IPS-11a (cell line): ENCODE measurements around the gene SCML2.
A peak's percentile ranks its signal among the peaks of the same experiment; 100 is the strongest.
"Not testable (repeated sequence)": the region's sequence is repeated elsewhere in the genome, so short reads cannot be mapped to it uniquely, and the experiment has no call there.

Experiments
- H3K4me3 ChIP-seq: one replicate; pipeline ENCODE4 v1.5.1; 2013; ENCODE audit warnings: low read depth, low read length, control low read depth

Gene SCML2

DNA sequence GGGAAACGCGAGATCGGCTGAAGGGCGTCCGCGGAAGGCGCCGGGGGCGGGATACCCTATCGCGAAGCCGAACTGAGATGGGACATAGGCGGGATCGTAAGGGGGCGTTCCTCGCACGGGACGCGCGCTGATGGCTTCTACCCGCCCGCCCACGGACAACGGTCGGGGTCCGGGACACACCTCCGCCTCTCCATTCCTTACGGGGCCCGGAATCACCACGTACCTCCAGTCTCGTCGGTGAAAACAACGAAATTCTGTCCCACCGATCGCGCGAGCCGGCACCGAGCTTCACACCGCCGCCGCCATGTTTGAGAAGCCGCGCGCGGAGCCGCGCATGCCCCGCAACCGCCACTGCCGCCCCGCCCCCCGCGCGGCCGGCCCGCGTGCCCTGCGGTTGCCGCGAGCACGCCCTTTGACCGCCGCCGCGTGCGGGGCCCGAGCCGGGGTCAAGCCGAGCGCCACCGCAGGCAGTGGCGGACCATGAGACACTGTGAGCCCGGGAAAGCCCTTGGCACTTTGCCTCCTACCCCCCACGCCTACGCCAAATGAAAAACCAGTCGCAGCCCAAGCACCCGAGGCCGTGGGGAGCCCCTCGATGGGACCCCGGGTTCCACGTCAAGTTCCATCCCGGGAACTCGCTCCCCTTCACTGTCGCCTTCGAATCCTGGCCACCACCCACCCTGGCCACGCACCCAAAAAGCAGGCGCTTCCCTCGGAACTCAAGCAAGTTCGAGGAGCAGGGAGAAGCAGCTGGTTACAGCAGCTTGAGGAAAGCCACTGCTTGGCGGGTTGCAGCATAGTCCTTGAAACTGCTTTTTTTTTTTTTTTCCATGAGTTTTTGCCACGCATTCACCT is at the start of gene SCML2:
Gene SCML2, minus strand, starts transcription at position 320 of the 855 bp plus-strand sequence. CDS start 20,617 bp downstream, outside the sequence.
- H3K4me3 ChIP-seq, result peak within 1 kb of the TSS; percentile 40

DNA sequence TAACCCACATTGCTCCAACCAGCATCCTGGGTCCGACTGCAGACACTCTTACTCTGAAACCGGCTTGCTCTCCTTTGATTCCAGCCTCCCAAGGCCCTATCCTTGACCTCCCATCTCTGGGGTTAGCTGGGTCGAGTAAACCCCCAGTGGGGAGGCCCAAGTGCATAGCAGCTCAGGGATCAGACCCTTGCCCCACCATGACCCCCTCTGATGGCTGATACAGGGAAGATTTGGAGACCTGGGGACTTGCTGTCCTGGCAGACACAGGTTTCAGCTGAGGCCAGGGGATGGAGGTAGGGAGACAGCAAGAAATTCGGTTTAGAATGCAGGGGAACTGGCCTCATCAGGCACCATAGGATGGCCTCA is 47.3 kb upstream of the SCML2 start:
- no peak overlapping the region for H3K4me3 ChIP-seq

DNA sequence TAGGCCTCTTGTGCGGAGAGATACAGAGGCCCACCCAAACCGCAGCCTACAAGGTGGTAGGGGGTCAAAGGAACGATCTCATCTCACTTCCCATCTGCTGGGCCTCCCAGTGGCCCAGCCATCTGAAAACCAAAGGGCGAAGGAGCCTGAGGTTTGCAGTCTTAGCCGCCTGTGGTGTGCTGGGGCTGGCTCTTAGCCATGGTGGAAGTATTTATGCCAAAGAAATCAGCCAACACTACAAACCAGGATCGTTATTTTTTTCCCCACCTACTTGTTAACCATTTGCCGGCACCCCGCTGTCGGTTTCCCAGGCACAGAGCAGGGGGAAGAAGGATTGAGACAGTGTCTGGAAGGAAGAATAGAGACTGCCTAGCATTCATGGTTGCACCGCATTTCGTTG is 40.0 kb upstream of the SCML2 start:
- no peak overlapping the region for H3K4me3 ChIP-seq

DNA sequence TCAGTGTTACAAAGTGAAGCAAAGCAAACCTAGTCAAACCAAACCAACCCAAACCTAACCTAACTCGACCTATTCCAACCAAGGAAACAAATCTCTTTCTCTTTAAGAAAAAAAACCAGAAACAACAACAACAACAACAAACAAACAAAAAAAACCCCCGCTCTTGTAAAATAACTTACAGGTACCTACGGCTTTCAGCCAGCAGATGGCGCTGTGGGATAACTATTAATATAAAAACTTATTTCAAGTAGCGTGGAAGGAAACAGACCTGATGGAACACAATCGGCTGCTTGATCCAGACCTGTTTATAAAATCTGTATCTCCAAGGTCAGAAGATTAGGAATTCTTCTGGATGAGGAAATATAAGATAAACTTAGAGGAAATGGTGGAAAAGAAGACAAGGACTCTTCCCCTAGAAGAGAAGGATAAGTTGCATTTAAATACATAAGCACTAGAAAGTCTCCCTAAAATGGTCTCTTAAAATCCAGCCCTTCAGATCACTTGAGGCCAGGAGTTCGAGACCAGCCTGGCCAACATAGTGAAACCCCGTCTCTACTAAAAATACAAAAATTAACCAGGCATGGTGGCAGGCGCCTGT is 36.6 kb upstream of the SCML2 start:
- no peak overlapping the region for H3K4me3 ChIP-seq

DNA sequence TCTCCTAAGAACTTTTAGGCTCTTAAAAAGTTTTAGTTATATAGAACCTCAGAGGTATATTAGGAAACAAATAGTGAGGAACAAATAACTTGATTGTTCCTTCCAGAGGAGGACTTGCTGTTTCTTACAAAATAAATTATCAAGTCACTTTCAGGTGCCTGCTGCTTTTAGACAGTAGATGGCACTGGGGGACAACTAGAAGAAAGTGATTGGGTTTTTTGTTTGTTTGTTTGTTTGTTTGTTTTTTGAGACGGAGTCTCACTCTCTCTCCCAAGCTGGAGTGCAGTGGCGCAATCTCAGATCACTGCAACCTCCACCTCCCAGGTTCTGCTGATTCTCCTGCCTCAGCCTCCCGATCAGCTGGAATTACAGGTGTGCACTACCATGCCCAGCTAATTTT is 35.5 kb upstream of the SCML2 start:
- H3K4me3 ChIP-seq, result no peak overlapping the region

DNA sequence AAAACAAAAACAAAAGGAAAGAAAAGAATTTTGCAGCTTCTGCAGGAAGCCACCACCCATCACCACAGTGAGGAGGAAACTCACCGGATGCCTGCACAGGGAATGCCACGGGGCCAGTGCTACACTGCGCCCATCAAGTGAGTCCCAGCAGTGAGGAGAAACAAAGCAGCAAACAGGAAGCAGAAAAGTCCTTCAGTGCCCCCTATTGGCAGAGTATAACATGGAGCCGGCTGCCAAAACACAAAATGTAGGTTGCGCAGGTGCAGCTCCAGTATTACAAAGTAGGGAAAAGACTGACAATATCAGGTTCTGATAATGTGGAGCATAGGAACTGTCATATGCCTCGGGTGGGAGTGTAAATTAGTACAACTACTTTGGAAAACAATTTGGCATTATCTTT is 23.3 kb upstream of the SCML2 start:
- H3K4me3 ChIP-seq, result no peak overlapping the region

DNA sequence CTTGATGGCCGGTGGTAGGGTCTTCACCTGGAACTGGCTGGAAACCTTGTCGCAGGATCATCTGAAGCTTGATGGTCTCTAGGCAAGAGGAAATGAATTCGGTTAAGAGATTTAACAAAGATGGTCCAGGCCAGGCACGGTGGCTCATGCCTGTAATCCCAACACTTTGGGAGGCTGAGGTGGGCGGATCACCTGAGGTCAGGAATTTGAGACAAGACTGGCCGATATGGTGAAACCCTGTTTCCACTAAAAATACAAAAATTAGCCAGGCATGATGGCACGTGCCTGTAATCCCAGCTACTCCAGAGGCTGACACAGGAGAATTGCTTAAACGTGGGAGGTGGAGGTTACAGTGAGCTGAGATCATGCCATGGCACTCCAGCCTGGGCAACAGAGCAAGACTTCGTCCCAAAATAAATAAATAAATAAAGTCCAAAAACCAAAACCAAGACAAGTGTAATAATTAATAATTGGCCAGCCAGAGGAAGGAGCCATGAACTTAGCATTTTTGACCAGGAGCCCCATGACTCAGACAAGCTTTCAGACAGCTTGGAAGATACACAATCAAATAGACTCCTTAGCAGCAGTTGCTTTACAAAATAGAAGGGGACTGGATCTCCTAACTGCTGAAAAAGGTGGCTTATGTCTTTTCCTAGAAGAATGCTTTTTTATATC is 20.8 kb upstream of the SCML2 start:
- H3K4me3 ChIP-seq, result not testable (repeated sequence)

DNA sequence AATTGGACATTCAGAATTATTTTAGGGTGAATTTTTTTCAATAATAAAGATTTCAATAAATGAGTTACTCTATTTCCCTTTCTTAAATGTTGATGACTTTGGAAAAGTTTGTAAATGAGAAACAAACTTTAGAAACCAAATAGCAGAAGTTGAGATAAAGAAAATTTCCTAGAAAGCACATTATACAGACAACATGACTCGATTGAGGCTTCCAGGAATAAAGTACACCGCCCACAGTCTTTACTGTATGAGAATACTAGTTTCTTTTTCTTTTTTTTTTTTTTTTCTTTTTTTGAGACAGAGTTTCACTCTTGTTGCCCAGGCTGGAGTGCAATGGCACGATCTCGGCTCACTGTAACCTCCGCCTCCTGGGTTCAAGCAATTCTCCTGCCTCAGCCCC is 14.6 kb upstream of the SCML2 start:
- not testable (repeated sequence) for H3K4me3 ChIP-seq

DNA sequence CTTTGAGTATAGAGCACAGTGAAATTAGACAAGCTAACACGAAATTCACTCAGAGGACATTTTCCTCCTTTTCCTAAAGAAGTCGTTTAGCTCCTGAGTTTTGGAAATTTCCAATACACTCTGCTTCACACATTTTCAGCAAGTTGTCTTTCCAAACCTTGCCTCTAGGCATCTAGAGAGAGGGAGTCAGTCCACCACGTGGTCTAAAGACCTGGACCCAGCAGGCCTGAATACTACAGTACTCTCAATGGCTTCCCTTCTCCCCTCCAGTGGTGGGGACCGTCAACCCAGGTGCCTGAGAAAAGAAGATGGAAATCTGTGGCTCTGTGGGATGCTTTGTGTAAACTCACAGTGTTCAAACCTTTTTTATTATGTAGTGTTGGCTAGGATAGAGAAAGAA is 13.9 kb upstream of the SCML2 start:
- no peak overlapping the region for H3K4me3 ChIP-seq

DNA sequence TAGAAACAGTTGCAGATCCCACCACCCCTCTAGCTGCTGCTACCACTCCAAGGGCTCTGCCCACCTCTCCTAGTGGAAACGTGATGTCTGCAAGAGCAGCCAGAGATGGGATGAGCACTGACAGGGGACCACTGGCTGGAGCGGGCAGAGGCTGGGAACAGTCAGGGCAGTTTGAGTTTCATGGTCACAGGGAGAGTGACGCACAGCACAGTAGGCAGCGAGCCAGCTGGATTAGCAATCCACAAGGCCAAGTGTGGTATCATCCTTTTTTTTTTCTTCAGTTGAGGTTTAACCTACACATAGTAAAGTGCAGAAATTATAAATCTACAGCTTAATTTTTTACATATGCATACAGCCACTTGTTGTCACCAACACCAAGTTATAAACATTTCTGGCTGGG is 6.4 kb upstream of the SCML2 start:
- H3K4me3 ChIP-seq, result no peak overlapping the region

DNA sequence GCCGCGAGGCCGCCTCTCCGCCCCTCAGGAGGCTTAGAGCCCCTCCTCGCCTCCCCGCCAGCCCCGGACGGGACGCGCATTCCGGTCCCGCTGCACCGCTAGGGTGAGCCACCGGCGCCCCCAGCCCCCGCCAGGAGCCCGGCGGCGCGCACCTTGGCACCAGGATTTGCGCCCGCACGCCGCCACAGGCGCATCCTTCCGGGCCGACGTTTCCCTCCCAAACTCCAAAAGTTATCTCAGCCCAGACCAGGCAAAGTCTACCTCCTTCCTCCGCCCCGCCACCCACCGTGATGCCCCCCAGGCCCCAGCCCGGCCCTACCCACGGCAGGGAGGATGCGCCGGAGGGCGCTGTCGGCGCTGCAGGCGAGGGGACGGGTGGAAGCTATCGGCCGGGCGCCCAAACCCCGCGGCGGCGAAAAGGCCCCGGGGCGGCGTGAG is 538 bp downstream of the SCML2 start:
- peak overlapping the region; percentile 40 for H3K4me3 ChIP-seq

DNA sequence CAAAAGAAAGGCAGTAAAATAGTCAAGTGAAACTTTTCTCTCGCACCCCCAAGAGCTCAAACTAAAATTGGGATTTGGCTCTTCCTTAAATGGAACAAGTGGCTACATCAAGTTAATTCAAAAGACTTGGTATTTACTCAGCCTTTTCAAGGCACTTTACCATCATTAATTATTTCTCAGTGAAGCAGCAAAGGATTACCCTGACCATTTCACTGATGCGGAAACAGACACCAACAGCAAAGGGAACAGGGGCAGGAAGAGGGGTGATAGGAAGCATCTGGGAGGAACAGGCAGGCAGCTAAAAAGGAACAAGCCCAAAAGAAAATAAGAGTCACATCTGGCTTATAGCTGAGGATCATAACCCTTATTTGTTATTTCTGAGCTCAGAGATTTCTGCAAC is 2.7 kb downstream of the SCML2 start:
- H3K4me3 ChIP-seq, result no peak overlapping the region

DNA sequence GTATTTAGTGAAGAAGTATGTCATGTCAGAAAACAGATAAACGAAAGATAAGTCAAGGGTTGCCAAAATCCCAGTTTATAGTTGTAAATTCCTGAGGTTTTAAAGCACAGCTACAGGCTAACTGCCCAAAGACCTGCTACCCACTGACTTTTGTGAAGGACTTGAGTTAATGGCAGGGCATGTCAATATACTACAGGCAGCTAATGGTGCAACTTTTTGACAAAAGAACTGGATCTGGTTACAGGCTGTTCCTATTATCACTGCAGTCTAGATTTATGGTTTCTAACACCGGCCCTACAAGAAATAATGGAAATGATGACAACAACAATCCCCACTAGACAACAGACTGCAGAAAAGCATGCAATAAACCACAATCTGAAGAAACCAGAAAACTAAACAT is 6.4 kb downstream of the SCML2 start:
- no peak overlapping the region for H3K4me3 ChIP-seq

DNA sequence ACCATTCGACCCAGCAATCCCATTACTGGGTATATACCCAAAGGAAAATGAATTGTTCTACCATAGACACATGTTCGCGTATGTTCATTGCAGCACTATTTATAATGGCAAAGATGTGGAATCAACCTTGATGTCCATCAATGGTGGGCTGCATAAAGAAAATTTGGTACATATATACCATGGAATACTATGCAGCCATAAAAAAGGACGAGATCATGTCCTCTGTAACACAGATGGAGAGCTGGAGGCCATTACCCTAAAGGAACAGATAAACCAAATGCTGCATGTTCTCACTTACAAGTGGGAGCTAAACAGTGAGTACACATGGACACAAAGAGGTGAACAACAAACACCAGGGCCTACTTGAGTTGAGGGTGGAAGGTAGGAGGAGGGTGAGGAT is 45.1 kb downstream of the SCML2 start:
- H3K4me3 ChIP-seq, result no peak overlapping the region

DNA sequence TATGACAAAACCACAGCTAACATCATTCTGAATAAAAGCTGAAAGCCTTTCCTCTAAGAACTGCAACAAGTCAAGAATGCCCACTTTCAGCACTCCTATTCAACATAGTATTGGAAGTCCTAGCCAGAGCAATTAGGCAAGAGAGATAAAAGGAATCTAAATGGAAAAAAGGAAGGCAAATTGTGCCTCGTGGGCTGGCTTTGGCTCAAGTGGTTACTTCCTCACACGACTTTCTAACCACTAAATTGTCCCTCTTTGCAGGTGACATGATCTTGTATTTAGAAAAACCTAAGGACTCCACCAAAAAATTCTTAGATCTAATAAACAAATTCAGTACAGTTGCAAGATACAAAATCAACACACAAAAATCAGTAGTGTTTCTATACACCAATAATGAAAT is 57.2 kb downstream of the SCML2 start:
- no peak overlapping the region for H3K4me3 ChIP-seq

DNA sequence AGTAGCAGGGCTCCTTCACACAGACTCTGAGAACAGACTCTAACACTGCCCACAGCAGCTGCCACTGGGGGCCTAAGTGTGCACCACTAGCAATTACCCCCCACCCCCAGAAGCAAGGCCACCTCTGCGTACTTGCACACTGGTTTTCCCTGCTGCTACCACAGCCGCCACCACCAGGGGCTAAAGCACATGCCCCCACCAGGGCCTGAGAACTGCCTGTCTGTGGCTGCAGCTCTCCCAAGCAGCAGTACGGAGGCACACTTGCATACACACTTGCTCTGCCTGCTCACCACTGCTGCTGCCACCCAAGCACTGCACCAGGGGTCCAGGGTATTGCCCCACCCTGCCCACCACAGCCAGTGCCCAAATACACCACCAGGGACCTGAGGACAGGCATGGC is 59.6 kb downstream of the SCML2 start:
- H3K4me3 ChIP-seq, result no peak overlapping the region

DNA sequence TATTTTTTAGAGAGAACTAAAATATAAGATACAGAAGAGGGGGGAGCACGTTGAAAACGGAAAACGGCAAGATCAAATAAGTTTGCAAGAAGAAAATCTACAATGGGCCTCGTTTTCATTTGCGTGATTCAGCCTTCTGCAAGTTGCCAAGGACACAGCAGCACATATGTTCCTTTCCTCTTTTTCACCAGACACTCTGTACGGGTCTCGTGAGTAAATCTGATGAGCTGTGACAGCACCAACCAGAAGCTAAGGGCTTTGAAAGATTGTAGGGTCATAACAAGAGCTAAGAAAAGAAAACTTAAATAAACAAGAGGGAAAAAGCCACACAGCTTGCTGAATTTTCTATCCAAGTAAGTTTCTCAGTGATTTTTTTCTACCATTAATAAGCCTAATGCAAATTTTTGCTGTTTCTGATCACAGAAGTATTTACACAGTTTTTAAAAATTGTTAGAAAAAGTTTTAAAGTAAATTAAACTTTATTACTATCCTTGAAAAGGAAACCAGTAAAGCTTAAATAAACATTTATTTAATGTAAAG is 63.4 kb downstream of the SCML2 start:
- H3K4me3 ChIP-seq, result no peak overlapping the region

DNA sequence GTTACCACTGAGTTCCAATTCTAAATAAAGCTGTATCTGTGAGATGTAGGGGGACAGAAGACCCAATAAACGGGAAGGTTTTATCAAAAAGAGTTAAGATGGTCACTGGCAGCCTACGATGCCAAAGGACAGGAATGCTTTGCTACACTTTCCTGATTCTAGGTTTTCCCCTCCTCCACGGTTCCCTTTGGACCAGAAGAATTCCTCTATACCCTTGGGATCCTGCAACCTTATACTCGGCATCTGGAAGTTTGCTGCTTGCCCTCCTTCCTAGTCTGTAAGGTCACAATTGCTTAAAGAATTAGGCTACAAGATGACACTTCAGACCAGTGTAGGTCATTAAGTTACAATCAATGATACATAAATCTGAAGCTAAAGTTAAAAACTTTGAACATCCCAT is 64.3 kb downstream of the SCML2 start:
- H3K4me3 ChIP-seq, result no peak overlapping the region

DNA sequence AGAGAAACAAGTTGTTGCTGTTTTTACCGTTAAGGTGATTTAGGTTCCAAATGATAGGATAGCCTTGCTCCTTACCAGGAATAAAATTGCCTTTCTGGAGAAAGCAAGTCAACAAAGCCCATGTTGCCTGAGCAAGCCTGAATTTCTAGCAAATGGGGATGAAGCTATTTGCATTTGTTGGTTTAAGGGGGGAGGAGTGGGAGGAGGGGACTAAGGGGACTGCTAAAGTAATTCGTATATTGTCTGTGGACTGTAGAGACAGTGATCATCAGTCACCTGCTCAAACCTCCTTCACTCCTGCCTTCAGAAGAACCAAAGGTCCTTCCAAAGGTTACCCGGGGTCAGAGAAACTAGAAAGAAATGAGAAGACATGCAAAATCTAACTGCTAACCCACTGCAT is 65.8 kb downstream of the SCML2 start:
- H3K4me3 ChIP-seq, result no peak overlapping the region

DNA sequence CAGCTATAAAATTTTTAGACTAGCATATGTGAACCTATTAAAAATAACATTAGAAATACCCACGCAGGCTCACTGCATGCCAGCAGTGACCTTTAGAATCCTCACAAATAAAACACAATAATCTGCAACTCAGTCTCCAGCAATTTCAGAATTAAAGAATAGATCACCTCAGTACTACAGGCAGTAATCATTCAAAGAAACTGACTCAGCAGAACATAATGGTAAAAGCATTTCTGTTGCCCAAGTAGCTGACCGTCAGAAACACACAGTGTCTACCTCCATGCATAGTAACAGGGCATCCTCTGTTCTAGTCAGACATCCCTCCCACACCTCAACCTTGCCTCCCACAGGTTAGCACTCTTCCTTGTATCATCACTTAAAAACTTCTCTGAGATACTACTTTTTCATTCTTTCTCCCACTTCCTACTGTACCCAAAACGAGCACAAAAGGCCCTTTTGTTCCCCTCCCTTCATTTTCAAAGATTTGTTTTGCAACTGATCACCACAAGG is 68.1 kb downstream of the SCML2 start:
- H3K4me3 ChIP-seq, result no peak overlapping the region

DNA sequence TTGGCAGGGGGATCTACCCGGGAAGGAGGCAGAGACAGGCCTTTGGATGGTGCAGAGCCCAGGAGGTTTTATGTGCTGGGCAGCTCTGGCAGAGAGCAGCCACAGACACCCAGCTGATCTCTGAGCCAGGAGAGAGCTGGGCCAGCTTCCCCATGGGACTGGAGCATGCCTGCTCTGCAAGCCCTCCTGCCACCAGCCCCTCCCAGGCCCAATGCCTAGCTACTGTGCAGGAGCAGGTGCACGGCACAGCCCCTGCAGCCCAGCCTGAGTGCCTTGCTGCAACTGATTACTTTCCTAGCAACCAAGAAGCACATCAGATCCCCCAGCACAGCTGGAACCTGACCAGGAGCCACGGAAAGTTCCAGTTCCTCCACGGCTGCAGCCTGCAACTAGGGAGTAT is 76.0 kb downstream of the SCML2 start:
- no peak overlapping the region for H3K4me3 ChIP-seq

DNA sequence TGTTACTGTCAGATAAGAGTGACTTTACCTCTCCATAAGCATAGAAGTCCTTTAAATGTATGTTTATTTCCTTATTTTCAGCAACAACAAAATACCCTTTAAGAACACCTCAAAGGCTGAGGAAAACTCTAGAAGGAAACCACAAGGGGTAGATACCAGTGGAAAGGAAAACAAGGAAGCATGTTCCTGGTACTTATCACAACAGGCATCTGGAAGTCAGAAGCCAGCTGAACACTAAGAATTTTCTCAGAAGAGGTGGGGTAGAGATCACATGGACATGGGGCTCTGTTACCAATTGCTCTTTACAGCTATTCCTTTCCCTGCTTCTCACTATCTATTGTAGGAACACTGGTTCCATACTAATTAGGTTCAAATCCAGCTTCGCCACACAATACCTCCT is 82.3 kb downstream of the SCML2 start:
- no peak overlapping the region for H3K4me3 ChIP-seq
